H1 (cell line): ENCODE results near the gene BCL3. TPM values are rescaled to one million over a fixed set of nuclear protein-coding genes. Genes with fewer than 3 reads are reported as not detected.

ENCODE experiments used
- CBX8 ChIP-seq: fragments of 300-800, 300-1000 bp; sonication (generic); IDR thresholded peaks from 2 replicates; pipeline ENCODE4 v1.7.1; 2016; ENCODE audit warnings: low read depth, low read length, borderline replicate concordance
- EZH2 ChIP-seq: fragments of 200-600 bp; sonication (generic); IDR thresholded peaks from 2 replicates; pipeline ENCODE4 v1.7.1; 2012; ENCODE audit warnings: low read depth, mild to moderate bottlenecking, moderate library complexity, low read length, inconsistent platforms; ENCODE audit not compliant: severe bottlenecking
- SIN3A ChIP-seq, 2 experiments: IDR thresholded peaks in 1 of 2; conservative IDR thresholded peaks in 1 of 2; 2 replicates each; pipeline ENCODE4 v1.6.1; 2011 to 2012; ENCODE audit warnings: low read length in 2 of 2, improper control_type of control experiment in 1 of 2, low read depth in 1 of 2, mild to moderate bottlenecking in 1 of 2
- TBP ChIP-seq: IDR thresholded peaks from 2 replicates; pipeline ENCODE4 v1.6.1; 2011; ENCODE audit warnings: low read depth, low read length, improper control_type of control experiment
- polyA plus RNA-seq, 7 experiments: library from polyadenylated mRNA; depleted of rRNA in 3 of 7; stranded (reverse) in 5 of 7; unstranded in 2 of 7; fragments of >200 nt in 5 of 7; fragments of 200-250 nt in 2 of 7; gene quantifications; 1 replicate in 5 of 7; 2 replicates in 1 of 7; 4 replicates in 1 of 7; pipeline versions ENCODE4 v1.2.1 to v1.2.3, GENCODE V29; 2011 to 2013; ENCODE audit warnings: missing spikeins in 2 of 7, mixed read lengths in 2 of 7
- total RNA-seq: library from RNA; stranded (reverse); fragmentation: NEBNext Ultra II Directional; extraction: Animal tissue kit (Norgen Biotek cat#: 25700); gene quantifications from 2 replicates; pipeline ENCODE4 v1.2.1, GENCODE V29; 2021

BCL3 gene
- total and polyA plus RNA-seq, 2 of the 8 experiments (the other 6 are each of a cell fraction or from before 2014, with no cell fraction given) = 0.88 to 2.4 TPM

DNA sequence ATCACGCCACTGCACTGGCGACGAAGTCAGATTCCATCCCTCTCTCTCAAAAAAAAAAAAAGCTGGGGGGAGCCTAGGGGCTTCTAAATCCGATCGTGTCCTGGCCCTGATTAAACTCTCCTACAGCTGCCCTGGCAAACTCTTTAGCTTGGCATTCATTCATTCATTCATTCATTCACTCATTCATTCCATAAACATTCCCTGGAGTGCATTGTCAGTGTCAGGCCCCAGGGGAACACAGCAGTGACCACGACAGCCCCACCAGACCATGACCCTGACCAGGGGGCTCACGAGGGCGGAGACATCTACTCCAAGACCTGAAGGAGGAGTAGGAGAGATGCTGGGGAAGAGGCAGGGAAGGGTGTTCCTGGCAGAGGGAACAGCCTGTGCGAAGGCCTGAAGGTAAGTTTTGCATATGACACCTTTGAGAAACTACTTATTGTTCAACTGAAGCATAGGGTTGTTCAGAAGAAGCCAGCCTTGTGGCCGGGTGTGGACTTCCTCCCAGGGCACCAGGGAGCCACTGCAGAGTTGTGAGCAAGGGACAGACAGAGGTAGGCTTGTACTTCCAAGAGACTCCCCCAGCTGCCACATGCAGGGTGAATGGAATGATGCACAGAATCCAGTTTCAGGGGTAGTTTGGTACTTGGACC lies 25.1 kb upstream of the BCL3 start (continued):
- no peak for TF ChIP-seq EZH2
- no peak for TF ChIP-seq SIN3A (conservative IDR thresholded peaks at IDR 0.05 in 1 of 2, IDR thresholded peaks at IDR 0.05 in 1 of 2; ENCODE audit: low read depth in 1 of 2, low read length in 2 of 2)
- TF ChIP-seq CBX8 = no peak
- no peak for TF ChIP-seq TBP
